B cell (primary cell): ENCODE measurements around the gene HDAC9.

ENCODE experiments used
- EZH2 ChIP-seq: IDR thresholded peaks from 2 replicates; pipeline ENCODE4 v1.6.1; 2012; ENCODE audit warnings: borderline replicate concordance, low read depth, mild to moderate bottlenecking, moderate library complexity, low read length; ENCODE audit not compliant: insufficient read depth, poor library complexity, severe bottlenecking
- TF ChIP-seq, protein P1 (sequence below): fragments of 200-600 bp; IDR thresholded peaks from one replicate; pipeline ENCODE4 v1.8.0; 2022; ENCODE audit warnings: antibody characterized with exemption, mild to moderate bottlenecking

DNA sequence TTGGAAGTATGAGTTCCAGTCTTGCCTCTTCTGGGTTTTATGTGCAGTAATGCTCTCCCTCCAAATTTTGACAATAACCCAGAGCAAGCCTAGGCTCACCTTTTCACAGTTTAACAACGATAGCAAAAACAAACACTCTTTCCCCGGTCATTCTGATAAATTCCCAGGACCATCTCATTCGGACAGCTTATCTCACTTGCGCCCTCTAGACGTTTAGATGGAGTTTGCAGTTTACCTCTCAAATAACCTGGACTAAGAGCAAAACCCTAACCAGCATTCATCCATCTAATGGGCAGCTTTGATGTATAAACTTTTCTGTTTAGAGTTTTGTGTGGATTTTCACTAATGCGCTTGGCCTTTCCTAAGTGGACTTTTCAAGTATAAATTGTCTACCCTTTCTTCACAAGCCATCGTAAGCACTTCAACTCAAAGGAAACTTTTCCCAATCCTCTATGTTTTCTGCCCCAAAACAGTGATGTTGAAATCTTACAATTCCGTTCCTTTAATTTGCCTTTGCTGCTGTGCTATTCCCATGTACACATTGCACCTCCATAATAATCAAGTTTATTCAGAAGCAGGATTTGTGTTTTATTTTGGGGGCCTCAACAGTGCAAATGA, 114.9 kb downstream of the HDAC9 start:
- TF ChIP-seq, protein P1, sequence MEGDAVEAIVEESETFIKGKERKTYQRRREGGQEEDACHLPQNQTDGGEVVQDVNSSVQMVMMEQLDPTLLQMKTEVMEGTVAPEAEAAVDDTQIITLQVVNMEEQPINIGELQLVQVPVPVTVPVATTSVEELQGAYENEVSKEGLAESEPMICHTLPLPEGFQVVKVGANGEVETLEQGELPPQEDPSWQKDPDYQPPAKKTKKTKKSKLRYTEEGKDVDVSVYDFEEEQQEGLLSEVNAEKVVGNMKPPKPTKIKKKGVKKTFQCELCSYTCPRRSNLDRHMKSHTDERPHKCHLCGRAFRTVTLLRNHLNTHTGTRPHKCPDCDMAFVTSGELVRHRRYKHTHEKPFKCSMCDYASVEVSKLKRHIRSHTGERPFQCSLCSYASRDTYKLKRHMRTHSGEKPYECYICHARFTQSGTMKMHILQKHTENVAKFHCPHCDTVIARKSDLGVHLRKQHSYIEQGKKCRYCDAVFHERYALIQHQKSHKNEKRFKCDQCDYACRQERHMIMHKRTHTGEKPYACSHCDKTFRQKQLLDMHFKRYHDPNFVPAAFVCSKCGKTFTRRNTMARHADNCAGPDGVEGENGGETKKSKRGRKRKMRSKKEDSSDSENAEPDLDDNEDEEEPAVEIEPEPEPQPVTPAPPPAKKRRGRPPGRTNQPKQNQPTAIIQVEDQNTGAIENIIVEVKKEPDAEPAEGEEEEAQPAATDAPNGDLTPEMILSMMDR, result peak; percentile 74
- TF ChIP-seq EZH2, result no peak
